Esophagus muscularis mucosa (tissue), 4 donors: ENCODE data around the gene NCLN.

Experiments used
- EP300 ChIP-seq: sonication (generic); formaldehyde crosslinking; IDR thresholded peaks from one replicate; pipeline ENCODE4 v1.6.1; 2017; ENCODE audit warnings: antibody characterized with exemption
- POLR2A ChIP-seq: fragments of 450-650 bp; IDR thresholded peaks from one replicate; pipeline ENCODE4 v1.6.1; 2017; ENCODE audit warnings: antibody characterized with exemption, moderate library complexity, mild to moderate bottlenecking, low read depth
- POLR2AphosphoS5 ChIP-seq, 2 donors: sonication (generic); formaldehyde crosslinking; IDR thresholded peaks; one replicate each; pipeline ENCODE4 v1.6.1; 2017; ENCODE audit warnings: antibody characterized with exemption in 2 of 2
- TF ChIP-seq, protein P1 (sequence below), 3 experiments: fragments of 200-600 bp in 2 of 3; fragments of 450-650 bp in 1 of 3; sonication (generic) in 2 of 3; IDR thresholded peaks; one replicate each; pipeline ENCODE4 v1.5.1; 2017 to 2019; ENCODE audit warnings: antibody characterized with exemption in 3 of 3, mild to moderate bottlenecking in 2 of 3, moderate library complexity in 1 of 3

- TF ChIP-seq, protein P1, sequence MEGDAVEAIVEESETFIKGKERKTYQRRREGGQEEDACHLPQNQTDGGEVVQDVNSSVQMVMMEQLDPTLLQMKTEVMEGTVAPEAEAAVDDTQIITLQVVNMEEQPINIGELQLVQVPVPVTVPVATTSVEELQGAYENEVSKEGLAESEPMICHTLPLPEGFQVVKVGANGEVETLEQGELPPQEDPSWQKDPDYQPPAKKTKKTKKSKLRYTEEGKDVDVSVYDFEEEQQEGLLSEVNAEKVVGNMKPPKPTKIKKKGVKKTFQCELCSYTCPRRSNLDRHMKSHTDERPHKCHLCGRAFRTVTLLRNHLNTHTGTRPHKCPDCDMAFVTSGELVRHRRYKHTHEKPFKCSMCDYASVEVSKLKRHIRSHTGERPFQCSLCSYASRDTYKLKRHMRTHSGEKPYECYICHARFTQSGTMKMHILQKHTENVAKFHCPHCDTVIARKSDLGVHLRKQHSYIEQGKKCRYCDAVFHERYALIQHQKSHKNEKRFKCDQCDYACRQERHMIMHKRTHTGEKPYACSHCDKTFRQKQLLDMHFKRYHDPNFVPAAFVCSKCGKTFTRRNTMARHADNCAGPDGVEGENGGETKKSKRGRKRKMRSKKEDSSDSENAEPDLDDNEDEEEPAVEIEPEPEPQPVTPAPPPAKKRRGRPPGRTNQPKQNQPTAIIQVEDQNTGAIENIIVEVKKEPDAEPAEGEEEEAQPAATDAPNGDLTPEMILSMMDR (IDR thresholded peaks at IDR 0.05), result no peak
- TF ChIP-seq POLR2AphosphoS5 (IDR thresholded peaks at IDR 0.05), result no peak
- TF ChIP-seq POLR2A, result no peak
- TF ChIP-seq EP300, result no peak
Measured at GRCh38 chr19:3171894-3172672, 13.6 kb upstream of the NCLN start.
